ENCODE data around the gene KRT78.

KRT78 gene

DNA sequence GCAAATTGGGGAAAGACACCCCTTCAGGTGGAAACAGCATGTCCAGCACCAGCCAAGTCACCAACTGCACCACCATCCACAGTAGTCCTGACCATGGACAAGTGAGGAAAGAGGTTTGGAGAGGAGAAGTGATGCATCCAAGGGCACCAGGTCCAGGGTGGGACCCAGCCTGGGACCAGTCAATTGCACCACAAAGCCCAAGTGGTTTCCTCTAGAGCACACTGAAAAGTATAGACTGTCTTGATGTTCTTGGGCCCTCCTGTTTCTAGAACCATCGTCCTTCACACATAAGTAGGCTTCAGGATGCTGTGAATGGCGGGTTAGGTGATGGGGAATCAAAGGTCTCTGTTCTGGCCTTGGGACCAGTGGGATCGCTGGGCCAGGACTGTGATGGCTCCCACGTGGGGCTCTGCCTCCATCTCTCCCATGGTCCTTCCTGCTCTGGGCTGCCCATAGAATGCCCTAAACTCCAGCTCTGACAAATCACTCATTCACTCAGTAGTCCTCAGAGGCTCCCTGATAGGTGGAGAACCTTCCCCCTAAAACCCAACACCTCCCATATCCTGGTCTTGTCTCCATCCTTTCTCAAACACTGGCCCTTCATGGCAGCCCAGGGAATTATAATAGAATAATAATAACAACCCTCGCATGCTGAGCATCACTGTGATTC is 23.9 kb downstream of the KRT78 start:
- no peak for DNase-seq
- ATAC-seq: no peak

GRCh38 chr12:52823761-52824450 is 24.9 kb downstream of the KRT78 start:
- ATAC-seq (no peak), DNase-seq (no peak)

DNA sequence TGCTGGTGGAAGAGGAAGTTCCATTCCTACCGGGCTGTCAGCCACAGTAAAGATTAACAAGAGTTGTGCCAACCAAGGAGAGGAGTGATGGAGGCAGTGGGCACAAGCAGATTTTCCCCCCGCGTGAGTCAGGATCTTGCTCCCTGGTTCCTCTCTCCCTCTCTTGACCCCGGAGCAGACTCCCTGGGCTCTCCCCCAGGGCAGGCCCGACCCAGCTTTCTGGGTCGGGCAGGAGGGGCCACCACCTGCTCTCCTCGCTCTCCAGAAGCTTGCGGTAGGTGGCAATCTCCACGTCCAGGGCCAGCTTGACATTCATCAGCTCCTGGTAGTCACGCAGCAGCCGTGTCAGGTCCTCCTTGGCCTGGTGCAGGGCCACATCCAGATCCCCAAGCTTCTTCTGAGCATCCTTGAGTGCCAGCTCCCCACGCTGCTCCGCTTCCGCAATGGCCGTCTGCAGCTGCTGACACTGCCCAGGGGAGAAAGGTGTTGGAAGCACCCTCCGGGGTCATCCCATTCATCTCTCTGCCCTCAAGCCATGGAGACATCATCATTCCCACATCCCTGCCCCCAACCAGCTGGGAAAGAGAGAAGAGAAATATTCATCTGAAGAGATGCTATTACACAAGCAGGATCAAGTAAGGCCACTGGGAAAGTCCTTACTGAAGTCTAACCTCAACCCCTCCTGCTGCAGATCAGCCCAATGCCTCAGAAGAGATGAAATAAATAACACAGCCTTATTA is 25.9 kb downstream of the KRT78 start:
- no peak for DNase-seq
- no peak for ATAC-seq

DNA sequence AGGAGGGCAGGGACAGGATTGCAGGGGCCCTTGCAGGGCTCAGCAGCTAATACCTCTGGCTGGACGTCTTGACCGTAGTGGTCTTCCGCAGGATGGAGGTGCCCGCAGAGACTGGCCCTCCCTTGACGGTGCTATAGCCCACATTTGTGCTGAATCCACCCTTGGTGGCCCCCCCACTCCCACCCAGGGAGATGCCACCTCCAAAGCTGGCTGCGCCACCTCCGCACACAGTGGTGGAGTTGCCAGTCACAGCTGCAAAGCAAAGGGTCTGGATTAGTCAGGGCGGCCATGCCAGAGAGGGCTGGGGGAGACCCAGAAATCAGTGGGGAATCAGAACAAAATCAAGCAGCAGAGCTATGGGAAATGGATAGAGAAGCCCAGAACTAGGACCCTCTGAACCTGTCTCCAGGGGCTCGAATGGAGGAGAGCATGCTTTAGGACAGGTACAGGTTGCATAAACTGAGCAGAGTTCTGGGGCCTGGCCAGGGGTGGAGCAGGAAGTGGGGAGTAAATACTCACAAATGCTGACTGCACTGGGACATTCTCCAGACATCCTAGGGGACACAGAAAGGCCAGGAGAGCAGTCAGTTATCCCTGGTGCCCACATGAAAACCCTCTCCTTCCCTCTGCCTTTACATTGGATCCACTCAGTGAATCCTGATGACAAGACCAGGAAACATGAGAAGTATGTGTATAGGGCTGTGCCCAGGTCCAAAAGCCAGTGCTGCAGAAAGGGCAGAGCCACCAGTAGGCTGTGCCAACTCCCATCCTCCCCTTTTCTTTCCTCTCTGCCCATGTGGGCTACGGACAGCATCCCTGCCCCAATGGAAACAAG is 26.8 kb downstream of the KRT78 start:
- ATAC-seq (no peak), DNase-seq (no peak)

DNA sequence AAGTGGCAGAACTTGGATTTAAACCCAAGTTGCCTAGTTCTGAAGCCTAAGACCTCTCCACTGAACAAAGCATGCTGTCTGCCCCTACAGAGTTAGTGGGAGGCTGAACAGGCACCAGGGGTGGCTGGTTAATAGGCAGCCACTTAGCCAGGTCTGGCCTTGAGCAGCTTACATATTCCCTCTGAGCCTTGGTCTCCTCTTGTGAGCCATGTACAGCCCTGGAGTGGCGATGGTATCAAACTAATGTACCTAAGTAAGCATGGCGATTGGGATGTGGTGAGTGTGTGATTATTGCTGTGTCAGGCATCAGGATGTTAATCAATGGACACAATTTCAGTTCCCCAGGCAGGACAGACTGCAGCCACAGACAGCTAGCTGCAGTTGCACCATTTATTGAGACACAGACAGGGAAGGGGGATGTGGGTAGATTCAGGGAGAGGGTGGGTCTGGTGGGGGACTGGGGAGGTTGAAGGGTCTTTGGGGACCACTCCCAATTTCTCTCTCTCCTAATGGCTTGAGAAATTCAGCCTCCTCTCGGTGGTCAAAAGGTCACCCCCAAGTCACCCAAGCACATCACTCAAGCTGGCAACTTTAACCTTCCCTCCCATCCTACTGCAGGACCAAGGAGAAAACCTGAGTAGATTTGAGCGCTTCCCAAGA is 27.6 kb downstream of the KRT78 start:
- no peak for DNase-seq
- no peak for ATAC-seq

DNA sequence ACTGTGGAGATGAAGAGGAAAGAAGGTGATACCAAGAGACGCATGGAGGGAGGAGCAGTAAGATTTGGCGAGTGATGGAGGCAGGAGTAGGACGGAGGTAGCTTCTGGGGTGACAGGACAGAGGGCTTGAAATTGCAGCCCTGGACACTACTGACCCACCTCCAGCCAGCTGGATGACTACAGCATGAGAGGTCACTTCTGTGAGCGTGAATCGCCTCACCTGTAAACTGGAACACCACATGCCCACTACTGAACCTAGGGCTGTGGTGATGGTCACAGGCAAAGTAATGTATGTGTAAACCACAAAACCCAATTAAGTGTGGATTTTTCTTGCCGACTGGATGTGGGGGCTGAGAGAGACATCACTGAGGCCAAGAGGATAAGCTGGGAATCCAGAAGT is 28.3 kb downstream of the KRT78 start:
- ATAC-seq (no peak), DNase-seq (no peak)

DNA sequence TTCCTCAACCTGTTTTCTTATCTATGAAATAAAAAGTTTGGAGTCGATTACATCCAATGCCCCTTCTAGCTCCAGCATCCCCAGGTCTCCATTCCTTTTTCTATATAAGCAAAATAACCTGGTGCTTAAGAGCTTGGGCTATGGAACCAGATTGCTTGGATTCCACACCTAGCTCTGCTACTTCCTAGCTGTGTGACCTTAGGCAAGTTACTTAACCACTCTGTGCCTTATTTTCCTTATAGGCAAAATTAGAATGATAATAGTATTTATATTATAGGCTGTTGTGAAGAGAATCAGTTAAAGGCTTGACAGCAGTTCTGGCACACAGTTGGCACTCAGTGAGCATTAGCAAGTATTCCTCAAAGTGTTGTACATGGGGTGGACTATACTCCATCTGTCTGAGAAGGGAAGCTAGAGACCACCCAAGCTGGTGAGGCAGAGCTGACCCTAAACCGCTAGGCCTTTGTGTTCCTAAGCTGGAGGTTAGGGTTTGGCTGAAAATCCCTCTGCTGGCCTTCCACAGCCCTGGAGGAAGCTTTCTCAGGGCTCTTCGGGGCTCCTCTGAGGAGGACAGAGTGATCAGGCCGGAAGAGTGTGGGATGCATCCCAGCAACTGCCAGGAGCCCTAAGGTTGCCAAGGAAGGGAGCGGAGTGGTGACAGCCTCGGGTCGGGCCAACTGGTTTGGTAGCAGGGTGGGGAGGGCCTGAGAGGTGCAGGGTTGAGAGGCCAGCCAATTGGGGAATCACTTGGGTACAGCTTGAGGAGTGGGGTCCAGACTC is 28.9 kb downstream of the KRT78 start:
- ATAC-seq (no peak), DNase-seq (no peak)

DNA sequence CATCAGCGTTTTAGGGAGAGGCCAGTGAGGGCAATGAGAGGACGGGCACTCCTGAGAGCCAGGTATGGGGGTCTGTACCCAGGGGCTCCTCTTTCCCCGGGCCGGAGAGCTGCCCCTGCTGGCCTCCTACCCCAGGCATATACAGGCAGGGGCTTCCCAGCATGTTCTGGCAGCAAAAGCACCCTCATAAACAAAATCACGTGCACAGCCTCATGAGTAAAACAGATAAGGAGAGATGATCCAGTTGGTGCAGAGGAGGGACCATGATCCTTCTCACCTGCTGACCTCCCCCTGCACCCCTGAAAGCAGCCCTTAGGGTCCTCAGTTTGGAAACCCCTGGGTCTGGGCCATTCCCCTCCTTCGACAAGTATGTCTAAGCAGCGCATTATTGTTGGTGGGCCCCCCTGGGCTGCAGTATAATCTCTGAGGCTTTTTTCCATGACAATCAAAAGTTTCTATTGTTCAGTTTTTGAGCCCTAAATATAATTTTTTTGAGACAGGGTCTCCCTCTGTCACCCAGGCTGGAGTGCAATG is 29.8 kb downstream of the KRT78 start:
- no peak for DNase-seq
- no peak for ATAC-seq

- ATAC-seq (no peak), DNase-seq (no peak)
Measured at GRCh38 chr12:52818388-52818787, 30.4 kb downstream of the KRT78 start.

- DNase-seq: no peak
- no peak for ATAC-seq
Measured at GRCh38 chr12:52817699-52818238, 31.0 kb downstream of the KRT78 start.

DNA sequence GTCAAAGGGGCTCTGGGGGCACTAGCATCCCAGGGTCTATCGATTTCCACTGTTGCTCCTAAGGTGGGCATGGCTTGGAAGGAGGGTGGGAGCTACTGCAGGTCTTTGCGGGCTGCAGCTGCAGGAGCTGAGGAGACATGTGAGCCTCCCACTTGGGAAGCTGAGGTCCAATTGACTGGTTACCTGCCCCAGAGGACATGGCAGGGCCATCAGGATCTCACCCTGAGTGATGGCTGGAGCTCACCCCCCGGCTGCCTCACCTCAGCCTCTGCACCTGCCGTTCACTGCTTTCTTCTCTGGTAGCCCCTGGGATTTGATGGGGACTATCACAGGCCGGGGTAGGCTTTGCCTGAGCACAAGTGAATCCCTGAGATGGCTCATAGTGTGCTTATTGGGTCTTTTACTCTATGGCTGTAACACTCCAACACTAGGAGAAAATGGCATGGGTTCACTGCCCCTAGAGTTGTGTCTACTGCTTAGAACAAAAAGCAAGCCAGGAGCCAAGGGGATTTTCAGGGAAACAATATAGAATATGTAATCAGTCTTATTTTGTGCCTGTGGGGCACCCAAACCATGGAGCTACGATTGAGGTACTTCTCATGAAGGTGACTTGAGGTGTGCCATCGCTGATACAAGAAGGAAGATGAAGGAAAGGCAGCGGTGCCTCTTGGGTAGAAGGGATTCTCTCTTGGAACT is 31.6 kb downstream of the KRT78 start:
- no peak for ATAC-seq
- DNase-seq: no peak

DNA sequence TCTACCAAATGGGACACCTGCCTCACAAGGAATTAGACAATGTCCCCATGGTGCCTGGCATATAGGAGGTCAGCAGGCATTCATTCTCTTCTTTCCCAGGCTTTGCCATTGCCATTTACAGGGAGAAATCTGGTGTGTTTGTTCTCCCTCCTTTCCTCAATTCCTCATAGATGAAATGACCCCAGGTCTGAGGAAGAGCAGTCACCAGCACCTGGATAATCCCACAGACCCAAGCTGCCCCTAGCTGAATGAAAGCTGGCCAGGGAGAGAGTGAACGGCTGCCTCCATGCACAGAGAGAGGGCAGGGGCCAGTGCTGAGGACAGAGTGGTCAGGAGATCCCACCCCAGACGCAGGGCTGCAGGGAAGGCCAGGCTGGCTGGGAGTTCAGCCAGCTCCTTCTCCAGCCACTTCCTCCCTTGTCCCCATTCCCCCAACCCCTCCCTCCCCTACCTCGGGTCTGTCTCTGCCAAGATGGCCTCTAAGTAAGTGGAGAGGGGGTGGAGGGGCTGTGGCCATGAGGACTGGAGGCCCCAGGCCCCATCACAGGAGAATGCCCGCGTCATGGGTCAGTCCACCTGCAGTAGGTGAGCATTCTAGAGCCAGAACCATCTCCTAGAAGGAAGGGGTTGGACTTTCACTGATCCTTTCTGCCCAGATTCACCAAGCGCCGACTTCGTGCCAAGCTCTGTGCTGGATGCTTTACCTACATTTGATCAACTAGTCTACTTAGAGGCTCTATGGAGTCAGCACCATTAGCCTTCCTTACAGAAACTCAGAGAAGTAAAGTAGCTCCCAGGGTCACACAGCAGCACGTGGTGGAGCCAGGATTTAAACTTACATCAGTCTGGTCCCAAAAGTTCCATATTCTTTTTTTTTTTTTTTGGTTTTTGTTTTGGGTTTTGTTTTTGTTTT is 32.9 kb downstream of the KRT78 start:
- no peak for DNase-seq
- ATAC-seq: no peak

DNA sequence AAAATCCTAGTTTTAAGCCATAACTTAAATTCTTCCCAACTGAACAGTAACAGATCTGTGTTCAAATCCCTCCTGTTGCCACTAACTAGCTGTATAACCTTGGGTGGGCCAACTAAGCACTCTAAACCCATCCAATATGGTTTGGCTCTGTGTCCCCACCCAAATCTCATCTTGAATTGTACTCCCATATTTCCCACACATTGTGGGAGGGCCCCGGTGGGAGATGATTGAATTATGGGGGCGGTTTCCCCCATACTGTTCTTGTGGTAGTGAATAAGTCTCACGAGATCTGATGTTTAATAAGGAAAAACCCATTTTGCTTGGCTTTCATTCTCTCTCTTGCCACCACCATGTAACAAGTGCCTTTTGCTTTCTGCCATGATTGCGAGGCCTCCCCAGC is 33.6 kb downstream of the KRT78 start:
- ATAC-seq (no peak), DNase-seq (no peak)

DNA sequence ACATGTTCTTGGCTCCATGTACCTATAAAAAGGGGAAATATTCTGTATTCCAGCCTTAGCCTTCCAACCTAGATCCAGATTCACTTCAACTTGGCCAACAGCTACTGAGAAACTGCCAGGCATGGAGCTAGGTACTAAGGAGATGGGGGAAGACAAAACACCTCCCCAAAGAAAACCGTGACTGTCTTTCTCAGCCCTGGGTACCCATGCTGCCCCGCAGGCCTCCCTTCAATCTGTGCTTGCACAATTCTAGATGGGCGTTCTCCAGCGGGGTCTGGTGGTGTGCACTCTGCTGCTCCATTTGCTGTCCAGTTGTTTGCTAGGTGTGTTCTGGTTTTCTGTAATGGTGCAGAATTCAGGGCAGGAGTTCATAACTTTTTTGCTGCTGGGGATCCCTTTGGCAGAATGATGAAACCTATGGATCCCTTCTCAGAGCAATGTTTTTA is 34.1 kb downstream of the KRT78 start:
- ATAC-seq (no peak), DNase-seq (no peak)

DNA sequence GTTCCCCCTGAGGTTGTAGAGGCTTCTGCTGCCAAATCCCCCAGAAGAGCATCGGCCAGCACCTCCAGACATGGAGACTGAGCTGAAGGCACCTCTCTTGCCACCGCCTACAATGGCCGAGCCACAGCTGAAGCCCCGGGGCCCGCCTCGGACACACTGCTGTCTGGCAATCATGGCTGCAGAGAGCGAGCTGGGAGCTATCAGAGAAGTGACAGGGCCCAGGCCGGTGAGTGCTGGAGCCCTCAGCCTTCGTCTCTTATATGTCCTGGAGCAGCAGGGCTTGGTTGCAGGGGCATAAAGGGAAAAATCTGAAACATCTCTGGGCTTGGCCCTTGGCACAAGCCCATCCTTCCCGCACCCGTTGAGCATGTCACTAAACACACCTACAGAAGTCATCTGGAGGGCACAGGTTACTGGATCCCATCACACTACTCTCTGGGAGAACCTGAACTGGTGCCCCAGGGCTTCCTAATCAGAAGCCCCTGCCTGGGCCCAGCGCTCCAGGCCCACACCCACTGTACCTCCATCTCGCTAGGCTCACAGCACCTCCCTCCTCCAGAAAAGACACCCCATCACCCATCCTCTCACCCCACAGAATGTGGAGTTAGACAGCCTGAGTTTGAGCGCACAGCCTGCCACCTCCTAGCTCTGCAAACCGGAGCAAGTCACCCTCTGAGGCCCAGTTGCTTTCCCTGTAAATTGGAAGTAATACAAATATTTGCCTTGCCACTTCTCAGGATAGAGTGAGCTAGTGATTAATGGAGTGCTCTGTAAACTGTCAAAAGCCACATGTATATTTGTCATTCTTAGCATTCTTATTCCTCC is 34.7 kb downstream of the KRT78 start, which contains the start of gene KRT4:
Gene KRT4, minus strand, starts transcription at position 232 of the 825 bp plus-strand sequence. Its CDS starts 58 bp downstream, at position 174.
- ATAC-seq (no peak), DNase-seq (no peak)

DNA sequence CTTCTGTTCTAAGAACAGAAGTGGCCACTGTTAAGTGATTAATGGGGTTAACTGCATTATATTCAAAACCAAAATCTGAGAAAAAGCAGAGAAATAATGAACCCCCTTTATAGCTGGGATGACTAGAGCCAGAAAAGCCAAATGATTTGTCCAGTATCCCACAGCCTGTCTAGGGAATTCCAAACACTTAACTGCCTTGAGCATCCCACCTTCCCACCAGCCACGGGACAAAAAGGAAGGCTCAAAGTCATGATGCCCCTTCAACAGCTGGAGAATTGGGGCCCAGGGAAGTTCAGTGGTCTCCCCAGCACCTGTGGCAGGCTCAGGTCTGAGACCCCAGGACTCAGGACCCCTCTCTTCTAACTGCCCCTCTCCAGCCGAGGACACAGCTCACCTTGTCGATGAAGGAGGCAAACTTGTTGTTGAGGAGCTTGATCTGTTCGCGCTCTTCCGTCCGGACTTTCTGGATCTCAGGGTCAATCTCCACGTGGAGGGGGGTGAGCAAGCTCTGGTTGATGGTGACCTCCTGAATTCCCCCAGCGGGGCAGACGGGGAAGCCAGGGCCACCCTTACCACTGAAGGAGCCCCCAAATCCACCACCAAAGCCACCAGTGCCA is 35.5 kb downstream of the KRT78 start:
- DNase-seq (no peak), ATAC-seq (no peak)

DNA sequence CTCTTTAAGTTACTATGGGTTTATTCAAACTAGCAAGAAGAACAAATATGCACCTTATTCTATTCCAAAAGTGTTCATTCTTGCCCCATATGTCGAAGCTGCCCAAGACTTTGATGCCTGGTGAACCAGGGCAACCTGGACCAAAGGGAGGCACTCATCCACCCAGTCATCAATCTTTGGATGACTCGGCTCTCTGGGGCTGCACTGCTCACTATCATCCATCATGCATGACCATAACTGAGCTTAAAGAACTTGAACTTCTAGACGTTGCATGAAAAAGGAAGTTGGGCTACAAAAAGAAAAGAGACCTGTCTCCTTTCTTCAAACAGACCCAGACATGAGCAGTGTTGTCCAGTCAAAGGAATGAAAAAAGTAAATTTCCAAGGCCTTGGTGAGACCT is 36.0 kb downstream of the KRT78 start:
- DNase-seq: no peak
- ATAC-seq: no peak
